PC-9 (cell line): ENCODE data around the gene C2orf42. TPM values are rescaled to one million over a fixed set of nuclear protein-coding genes. Genes with fewer than 3 reads are reported as not detected.
"Not testable (repeated sequence)": the region's sequence is repeated elsewhere in the genome, so short reads cannot be mapped to it uniquely, and the experiment has no call there.

Source experiments
- BruUV-seq: library from RNA; stranded (reverse); fragments of 400-500 nt; replicated peaks from 2 replicates; lab custom pipeline; 2021; lab: Mats Ljungman, UMichigan
- CTCF ChIA-PET: fragments of 300-600 bp; sonication (Branson Sonifier 250); formaldehyde crosslinking; loops from one replicate; lab custom pipeline; 2022; ENCODE audit warnings: antibody characterized with exemption; lab: Charles Lee
- POLR2A ChIA-PET: fragments of 300-600 bp; sonication (Branson Sonifier 250); formaldehyde crosslinking; loops from one replicate; lab custom pipeline; 2022; ENCODE audit warnings: antibody characterized with exemption; ENCODE audit not compliant: unreplicated experiment; lab: Charles Lee
- DNase-seq, 2 experiments: peaks; one replicate each; pipeline versions ENCODE4 v3.0.0 to v3.0.0-alpha.2; 2015 to 2022; ENCODE audit warnings: mixed read lengths in 1 of 2
- H2AFZ ChIP-seq: fragments of 200-600 bp; sonication (generic); 2 replicates; pipeline ENCODE4 v1.8.1; 2017; ENCODE audit warnings: antibody characterized with exemption
- H3F3A ChIP-seq: fragments of 200-600 bp; sonication (generic); 2 replicates; pipeline ENCODE4 v1.8.1; 2017; ENCODE audit warnings: antibody characterized with exemption, mild to moderate bottlenecking, low read depth; ENCODE audit not compliant: insufficient read depth
- H3K27ac ChIP-seq: fragments of 200-600 bp; sonication (generic); 2 replicates; pipeline ENCODE4 v1.6.1; 2016; ENCODE audit warnings: mixed run types
- H3K27me3 ChIP-seq: fragments of 200-600 bp; sonication (generic); 2 replicates; pipeline ENCODE4 v1.6.1; 2016; ENCODE audit warnings: low read depth, mixed run types; ENCODE audit not compliant: insufficient read depth
- H3K36me3 ChIP-seq: fragments of 200-600 bp; sonication (generic); 2 replicates; pipeline ENCODE4 v1.6.1; 2016; ENCODE audit warnings: low read depth, mixed run types
- H3K4me1 ChIP-seq: fragments of 200-600 bp; sonication (generic); replicated peaks from 2 replicates; pipeline ENCODE4 v1.6.1; 2016; ENCODE audit warnings: mixed run types; ENCODE audit not compliant: insufficient read depth
- H3K4me2 ChIP-seq: fragments of 200-600 bp; sonication (generic); 2 replicates; pipeline ENCODE4 v1.6.1; 2017; ENCODE audit warnings: mixed run types
- H3K4me3 ChIP-seq: fragments of 200-600 bp; sonication (generic); 2 replicates; pipeline ENCODE4 v1.6.1; 2016; ENCODE audit warnings: mixed run types
- H3K79me2 ChIP-seq: fragments of 200-600 bp; sonication (generic); 2 replicates; pipeline ENCODE4 v1.6.1; 2017; ENCODE audit warnings: low read depth, mixed run types
- H3K9me2 ChIP-seq: fragments of 200-600 bp; sonication (generic); 2 replicates; pipeline ENCODE4 v1.8.1; 2017; ENCODE audit warnings: mild to moderate bottlenecking; ENCODE audit not compliant: insufficient read depth
- H3K9me3 ChIP-seq: fragments of 200-600 bp; sonication (generic); 2 replicates; pipeline ENCODE4 v1.8.1; 2016; ENCODE audit warnings: low read depth; ENCODE audit not compliant: insufficient read depth
- H4K20me1 ChIP-seq: fragments of 200-600 bp; sonication (generic); 2 replicates; pipeline ENCODE4 v1.8.1; 2017; ENCODE audit not compliant: insufficient read depth
- CTCF ChIP-seq: fragments of 200-600 bp; sonication (generic); conservative IDR thresholded peaks from 2 replicates; pipeline ENCODE4 v1.6.1; 2017; ENCODE audit warnings: mixed run types, antibody characterized with exemption, mild to moderate bottlenecking, moderate library complexity
- EZH2 ChIP-seq: fragments of 200-600 bp; sonication (generic); IDR thresholded peaks from 2 replicates; pipeline ENCODE4 v1.8.0; 2017; ENCODE audit warnings: antibody characterized with exemption, low read depth
- intact Hi-C: fragments of 100-400 bp; cut with micrococcal nuclease; formaldehyde crosslinking; loops from one replicate; pipeline ENCODE4 v1.10.0; 2022; ENCODE audit not compliant: unreplicated experiment
- total RNA-seq: library from RNA; stranded (reverse); gene quantifications from 2 replicates; pipeline ENCODE4 v1.2.3, GENCODE V29; 2021

C2orf42 gene
- total RNA-seq, 1 experiment from 2014 or later: 12.7 TPM

GRCh38 chr2:70226781-70227180, 36.0 kb upstream of the C2orf42 start:
- Histone ChIP-seq H3F3A (peaks cover 8% of the 10 kb centered on the region; the same call in 1 of the 2 replicates), H4K20me1 (peaks cover 3% of the 10 kb centered on the region; the same call in 1 of the 2 replicates), H3K4me1 (no peaks in the 10 kb centered on the region), H3K27me3 (no peaks in the 10 kb centered on the region), H3K9me3 (no peaks in the 10 kb centered on the region), H3K9me2 (no peaks in the 10 kb centered on the region), H3K79me2 (no peaks in the 10 kb centered on the region), H3K36me3 (peaks cover 34% of the 10 kb centered on the region), H3K4me3 (no peak overlapping the region), H3K27ac (no peak overlapping the region), H3K4me2 (no peak overlapping the region), H2AFZ (no peak overlapping the region)
- TF ChIP-seq EZH2: no peak
- TF ChIP-seq CTCF: no peak
- intact Hi-C loops: no loop called here
- DNase-seq: no peak
- CTCF ChIA-PET: interaction anchor here (0.5 kb wide), 1 partner anchor 306 kb away, joined by 3 read pairs; no protein-coding TSS in a partner anchor
- no TSS peak for BruUV-seq
- POLR2A ChIA-PET: no interaction called here

GRCh38 chr2:70223305-70223704, 32.5 kb upstream of the C2orf42 start:
- BruUV-seq, H3K27me3 ChIP-seq, H3K4me1 ChIP-seq, H3K9me3 ChIP-seq, intact Hi-C loops, POLR2A ChIA-PET, CTCF ChIA-PET, H3K79me2 ChIP-seq, DNase-seq, H2AFZ ChIP-seq, H3K27ac ChIP-seq, H3K4me2 ChIP-seq, H3K9me2 ChIP-seq, H3F3A ChIP-seq, H3K4me3 ChIP-seq, H4K20me1 ChIP-seq: not testable (repeated sequence)
- H3K36me3 ChIP-seq: peaks cover 38% of the 10 kb centered on the region

GRCh38 chr2:70214953-70215549, 24.2 kb upstream of the C2orf42 start:
- H3K4me3 ChIP-seq: no peak overlapping the region
- H3F3A ChIP-seq: peaks cover 27% of the 10 kb centered on the region
- ChIA-PET POLR2A (no interaction called here), CTCF (no interaction called here)
- H3K4me1 ChIP-seq: no peaks in the 10 kb centered on the region
- no TSS peak for BruUV-seq
- no peaks in the 10 kb centered on the region for H3K9me2 ChIP-seq
- no peak overlapping the region for H2AFZ ChIP-seq
- H3K36me3 ChIP-seq: peaks cover 31% of the 10 kb centered on the region
- intact Hi-C loops: no loop called here
- DNase-seq: no peak
- TF ChIP-seq EZH2 (no peak), CTCF (no peak)
- no peaks in the 10 kb centered on the region for H4K20me1 ChIP-seq
- H3K27ac ChIP-seq: no peak overlapping the region
- no peaks in the 10 kb centered on the region for H3K27me3 ChIP-seq
- H3K9me3 ChIP-seq: no peaks in the 10 kb centered on the region
- H3K4me2 ChIP-seq: no peak overlapping the region
- no peaks in the 10 kb centered on the region for H3K79me2 ChIP-seq

GRCh38 chr2:70214365-70214764, 23.5 kb upstream of the C2orf42 start:
- TF ChIP-seq EZH2: no peak
- TF ChIP-seq CTCF: no peak
- H3K79me2 ChIP-seq: no peaks in the 10 kb centered on the region
- H3K4me3 ChIP-seq: no peak overlapping the region
- CTCF ChIA-PET: no interaction called here
- BruUV-seq: no TSS peak
- no peak overlapping the region for H2AFZ ChIP-seq
- H3K27me3 ChIP-seq: no peaks in the 10 kb centered on the region
- H3K4me2 ChIP-seq: no peak overlapping the region
- no peaks in the 10 kb centered on the region for H3K9me3 ChIP-seq
- no peaks in the 10 kb centered on the region for H3K9me2 ChIP-seq
- H3K27ac ChIP-seq: no peak overlapping the region
- H3K4me1 ChIP-seq: no peaks in the 10 kb centered on the region
- DNase-seq: no peak
- peaks cover 32% of the 10 kb centered on the region for H3F3A ChIP-seq
- no peaks in the 10 kb centered on the region for H4K20me1 ChIP-seq
- POLR2A ChIA-PET: no interaction called here
- intact Hi-C loops: no loop called here
- H3K36me3 ChIP-seq: peaks cover 25% of the 10 kb centered on the region; the same call in 1 of the 2 replicates
